ENCODE results near the gene LASP1.

The LASP1 gene

DNA sequence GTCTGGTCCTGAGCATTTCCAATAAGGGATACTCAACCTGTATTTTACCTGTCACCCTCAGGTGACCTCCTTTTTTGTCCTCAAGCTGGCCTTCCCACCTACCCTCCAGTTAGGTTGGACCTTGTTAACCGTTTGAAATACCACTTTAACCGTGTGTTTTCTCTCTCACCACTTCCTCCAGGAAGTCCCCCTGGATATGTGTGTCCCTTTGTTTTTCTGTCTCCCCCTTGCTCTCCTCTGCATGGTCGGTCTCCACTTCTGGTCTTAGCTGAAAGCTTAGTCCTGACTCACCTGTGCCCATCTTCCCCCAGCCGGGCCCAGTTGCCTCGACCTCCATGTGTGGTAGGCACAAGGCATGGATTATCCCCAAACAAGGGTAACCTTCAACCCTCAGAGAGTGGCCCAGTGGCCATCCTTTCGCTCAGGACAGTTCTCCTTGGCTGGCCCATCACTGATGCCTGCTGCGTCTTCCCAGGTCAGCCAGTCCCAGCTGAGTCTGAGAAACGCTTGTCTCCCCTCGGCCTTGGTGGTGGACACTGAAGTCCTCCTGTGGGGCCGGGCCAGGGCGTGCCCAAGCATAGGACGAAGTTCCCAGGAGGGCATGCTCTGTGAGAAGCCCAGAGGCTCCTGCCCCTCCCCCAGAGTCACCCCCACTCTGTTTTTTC lies 20.0 kb downstream of the LASP1 start:
- DNase-seq: no peak

DNA sequence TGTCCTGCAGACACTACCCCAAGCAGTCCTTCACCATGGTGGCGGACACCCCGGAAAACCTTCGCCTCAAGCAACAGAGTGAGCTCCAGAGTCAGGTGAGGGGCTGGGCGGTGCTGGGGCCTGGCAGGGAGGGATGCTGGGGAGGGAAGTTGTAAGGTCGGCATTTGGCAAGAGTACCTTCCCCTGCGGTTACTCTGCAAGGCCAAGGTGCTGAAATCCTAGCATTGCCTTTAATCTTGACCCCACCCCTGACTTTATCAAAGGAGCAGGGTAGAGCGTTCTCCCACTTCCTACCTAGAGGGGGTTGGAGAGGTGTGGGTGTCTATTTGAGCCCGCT lies 20.5 kb downstream of the LASP1 start:
- no peak for DNase-seq

DNA sequence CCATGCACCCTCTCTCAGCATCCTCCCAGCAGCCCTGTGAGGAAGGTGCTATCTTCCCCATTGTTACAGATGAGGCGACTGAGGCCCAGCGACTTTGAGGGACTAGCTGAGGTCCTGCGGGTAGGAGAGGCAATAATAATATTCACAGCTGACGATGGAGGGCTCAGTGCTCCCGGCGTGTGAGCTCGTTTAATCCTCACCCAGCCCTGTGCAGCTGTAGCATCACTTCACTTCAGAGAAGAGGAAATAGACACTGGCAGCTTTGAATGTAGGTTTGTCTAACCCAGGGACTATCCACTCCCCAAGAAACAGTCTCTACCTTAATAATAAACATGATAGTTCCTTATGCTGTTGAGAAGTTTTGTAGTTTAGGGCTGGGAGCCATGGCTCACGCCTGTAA lies 21.6 kb downstream of the LASP1 start:
- no peak for DNase-seq

DNA sequence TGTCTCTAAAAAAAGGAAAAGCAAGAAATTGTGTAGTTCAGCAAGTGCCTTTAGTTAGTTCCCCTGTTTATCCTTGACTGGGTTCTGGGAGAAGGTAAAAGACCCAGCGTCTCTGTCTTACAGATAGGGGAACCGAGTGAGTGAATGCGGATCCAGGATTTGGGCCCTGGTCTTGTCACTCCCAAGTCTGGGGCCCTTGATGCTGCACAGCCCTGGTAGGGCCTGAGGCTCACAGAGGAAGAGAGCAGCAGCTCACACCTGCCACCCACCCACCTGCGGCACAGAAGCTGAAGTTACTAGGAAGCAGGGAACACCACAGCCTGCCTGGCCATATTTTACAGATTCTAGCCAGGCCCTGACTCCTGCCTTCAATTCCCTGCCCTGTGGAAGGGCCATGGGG lies 22.2 kb downstream of the LASP1 start:
- no peak for DNase-seq

DNA sequence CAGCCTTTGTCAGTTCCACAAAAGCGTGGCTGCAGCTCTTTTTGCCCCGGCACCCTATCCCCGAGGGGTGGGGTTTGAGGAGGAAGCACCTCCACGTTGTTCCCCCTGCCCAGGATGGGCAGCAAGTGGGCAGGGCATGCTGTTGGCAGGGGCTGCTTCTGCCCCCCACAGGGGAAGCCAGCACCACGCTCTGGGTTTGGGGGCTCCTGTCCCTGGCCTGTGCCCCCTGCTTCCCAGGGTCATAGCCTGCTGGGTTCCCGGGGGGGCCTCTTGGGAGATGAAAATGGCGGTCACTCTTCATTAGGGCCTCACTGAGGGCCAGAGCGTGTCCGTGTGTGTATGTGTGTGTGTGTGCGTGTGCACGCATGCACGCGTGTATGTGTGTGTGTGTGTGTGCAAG lies 22.8 kb downstream of the LASP1 start:
- no peak for DNase-seq

DNA sequence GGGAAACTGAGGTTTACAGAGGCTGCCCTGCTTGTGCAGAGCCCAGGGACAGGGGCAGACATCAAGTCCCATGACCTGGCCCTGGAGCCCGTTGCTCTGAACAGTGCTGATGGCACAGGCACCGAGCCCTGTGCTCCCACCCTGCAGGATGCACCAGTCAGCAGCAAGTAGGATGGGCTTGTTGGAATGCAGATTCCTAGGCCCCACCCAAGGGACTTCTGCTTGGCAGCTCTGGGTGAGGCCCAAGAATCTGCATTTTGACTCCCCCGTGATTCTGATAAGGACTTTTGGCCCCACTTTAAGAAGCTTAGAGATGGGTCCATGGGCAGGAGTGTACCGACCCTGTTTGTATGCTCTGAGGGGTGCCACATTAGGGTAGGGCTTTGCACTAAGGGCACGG lies 23.3 kb downstream of the LASP1 start:
- DNase-seq: no peak

DNA sequence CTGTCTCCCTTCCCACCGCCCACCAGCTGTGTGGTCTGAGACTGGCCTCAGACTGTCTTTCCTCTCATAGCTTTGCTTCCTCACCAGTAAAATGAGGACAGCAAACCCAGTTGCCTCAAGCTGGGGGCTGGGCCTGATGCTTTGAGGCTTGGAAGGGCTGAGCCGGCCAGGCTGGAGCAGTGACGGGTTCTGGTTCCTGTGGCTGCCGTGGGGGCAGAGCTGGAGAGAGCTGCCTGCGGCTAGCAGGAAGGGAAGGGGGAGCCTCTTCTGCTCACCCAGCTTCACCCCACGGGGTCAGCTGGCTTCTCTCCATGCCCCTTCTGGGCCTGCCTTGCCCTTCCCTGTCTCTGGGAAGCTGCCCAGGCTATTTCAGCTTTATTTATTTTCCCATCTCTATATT lies 23.7 kb downstream of the LASP1 start:
- DNase-seq: no peak

DNA sequence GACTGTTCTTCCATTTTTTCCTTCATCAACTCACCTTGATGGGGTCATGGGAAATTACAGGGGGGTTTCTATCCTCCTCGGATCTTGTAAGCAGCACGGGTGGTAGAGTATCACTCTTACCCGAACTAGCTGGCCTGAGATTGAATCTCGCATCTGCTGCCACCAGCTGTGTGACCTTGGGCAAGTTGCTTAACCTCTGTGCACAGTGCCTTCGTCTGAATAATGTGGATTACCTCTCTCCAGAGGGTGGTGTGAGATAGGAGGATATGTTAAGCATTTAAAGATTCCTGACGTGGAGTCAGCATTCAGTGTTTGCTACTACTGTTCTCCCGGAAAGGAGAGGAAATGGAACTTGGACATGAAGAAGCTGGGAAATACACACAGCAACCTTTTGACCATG lies 24.4 kb downstream of the LASP1 start:
- DNase-seq: no peak

DNA sequence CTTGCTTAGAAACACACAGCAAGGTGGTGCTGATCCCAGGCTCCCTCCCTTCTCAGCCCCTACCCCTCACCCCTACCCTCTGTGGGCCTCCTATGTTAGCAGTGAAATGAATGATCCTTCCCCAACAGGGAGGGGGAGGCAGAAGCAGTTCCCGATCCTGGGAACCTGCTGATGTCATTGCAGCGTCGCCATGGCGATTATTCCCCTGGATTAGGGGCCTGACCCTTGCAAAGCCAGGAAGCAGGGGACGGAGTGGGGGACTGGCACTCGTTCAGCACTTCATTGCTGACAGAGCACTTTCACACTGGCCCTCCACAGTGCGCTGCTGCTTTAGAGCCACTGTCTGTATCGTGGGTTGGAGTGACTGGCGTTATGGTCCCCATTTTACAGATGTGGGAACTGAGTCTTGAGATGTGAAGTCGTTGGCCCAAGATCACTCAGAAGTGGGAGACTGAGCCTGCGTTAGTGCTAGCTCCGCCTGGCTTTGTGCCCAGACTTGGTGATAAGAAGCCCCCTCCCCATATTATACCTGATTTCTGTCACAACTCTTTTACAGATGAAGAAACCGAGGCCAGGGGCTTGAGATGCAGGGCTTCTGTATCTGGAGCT lies 26.6 kb downstream of the LASP1 start:
- no peak for DNase-seq

DNA sequence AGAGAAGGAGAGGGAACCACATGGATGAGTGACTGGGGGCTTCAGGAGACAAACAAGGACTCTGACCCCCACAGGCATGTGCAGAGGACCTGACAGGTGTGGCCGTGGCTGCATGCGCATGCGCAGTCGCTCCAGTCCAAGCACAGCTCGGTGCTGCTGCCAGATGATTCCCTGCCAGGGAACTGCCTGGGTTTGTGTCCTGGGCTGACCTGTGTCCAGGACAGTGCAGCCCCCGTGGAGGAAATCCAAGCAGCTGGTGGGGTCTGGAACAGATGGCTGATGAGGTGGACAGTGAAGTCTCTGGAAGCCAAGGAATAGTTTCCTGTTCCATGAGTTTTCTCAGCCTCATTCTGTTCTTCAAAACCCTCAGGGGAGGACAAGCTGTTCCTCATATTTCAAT lies 27.3 kb downstream of the LASP1 start:
- peak; percentile 45 for DNase-seq

DNA sequence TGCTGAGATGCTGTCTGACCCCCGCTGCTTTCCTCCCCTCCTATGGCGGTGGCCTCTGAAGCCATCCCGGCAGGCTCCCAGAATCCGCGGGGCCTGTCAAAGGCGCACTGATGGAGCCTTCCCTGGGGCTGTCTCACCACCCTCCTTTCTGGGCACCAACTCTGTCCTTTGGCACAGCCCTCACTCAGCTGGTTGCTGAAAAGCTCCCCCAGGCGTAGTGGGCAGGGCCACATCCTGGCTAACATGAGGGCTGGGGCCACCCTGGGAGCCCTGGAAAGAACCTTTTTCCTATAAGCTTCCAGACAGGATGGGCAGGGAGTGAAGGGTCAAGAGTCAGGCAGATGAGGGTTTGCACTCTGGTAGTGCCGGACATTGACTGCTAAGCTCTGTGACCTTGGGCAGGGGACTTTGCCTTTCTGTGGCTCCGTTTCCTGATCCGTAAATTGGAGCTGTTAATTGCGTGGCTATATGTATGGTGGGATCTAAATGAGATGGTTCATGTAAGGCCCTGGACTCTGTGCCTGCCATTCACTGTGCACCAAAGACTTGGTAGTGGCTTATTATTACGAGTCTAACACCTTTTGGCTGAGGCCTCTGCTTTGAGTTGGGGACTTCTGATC lies 27.9 kb downstream of the LASP1 start:
- no peak for DNase-seq

DNA sequence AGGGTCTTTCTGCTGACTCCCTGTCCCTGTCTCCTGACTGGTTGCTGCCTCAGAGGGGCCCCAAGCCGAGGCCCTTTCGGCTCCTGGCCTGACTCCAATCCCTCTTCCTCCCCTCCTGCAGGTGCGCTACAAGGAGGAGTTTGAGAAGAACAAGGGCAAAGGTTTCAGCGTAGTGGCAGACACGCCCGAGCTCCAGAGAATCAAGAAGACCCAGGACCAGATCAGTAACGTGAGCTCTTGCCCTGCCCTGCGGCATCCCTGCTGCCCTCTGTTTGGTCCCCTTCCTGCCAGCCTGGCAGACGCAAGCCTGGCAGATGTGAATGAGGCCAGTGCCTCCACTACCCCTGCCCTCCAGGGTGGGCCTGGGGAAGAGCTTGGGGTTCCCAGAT lies 28.4 kb downstream of the LASP1 start:
- DNase-seq: no peak

DNA sequence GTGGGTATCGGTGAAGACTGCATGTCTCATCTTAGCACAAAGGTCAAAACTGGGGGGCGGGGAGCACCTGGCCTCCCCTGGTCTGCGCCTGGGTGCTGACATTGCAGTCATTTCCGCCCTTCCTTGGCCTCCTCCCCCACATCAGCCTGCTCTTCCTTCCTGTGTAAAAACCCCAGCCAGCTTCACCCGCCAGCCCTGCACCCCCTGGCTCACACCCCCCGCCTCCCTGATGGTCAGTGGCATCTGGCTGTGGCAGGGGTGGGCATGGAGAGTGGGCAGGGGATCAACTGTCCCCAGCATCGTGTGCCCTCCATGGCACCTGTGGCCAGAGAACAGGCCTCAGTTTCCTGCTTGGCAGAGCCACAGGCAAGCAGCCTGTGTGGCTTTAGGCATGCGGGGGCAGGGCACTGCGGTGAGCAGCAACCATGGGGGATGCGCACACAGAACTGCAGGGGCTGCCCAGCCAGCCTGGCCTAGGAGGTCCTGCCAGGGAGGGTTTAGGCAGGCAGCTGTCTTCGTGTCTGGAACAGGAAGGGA lies 29.0 kb downstream of the LASP1 start:
- no peak for DNase-seq

DNA sequence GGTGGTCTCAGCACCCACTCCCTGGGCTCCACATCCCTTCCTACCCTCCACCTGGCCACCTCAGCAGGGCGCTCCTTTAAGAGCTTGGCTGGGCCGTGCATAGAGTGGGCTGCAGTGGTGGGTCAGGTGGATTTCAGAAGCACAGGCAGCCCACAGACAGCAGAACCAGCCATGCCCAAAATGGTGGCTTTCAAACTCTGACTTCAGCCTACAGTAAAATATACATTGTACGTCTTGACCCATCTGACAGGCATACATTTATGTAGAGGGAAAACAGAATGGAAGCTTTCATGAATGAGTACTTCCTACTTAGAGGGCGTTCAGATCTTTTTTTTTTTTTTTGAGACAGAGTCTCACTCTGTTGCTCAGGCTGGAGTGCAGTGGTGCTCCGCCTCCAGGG lies 29.6 kb downstream of the LASP1 start:
- DNase-seq: no peak

DNA sequence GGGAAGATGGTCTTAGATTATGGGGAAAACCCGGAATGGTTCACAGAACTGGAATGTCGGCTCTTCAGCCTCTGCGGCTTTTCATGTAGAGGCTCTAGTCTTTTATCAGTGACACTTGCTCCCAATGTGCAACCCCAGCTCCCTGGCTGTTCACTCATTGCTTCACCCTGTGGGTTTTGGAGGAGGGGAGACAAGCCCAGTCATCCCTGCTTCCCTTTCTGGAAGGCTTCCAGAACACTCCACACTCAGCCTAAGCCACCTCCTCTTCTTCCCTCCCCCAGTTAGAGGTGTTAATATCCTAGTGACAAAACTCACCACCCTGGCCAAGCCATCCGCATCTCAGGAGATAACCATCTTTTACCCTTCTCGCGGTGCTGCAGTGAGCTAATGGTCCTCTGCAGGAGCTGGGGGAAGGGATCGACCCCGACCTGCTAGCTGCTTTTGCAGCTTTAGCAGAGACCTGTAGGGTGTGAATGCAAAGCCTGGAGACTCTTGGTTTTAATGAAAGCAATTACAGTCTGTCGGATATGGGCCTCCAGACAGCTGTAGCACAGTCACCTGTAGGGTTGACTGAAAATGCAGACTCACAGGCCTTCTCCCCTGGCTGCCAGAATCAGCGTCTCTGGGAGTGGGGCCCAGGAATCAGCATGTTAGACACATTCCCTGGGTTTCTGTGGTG lies 31.3 kb downstream of the LASP1 start:
- DNase-seq: peak; percentile 98

DNA sequence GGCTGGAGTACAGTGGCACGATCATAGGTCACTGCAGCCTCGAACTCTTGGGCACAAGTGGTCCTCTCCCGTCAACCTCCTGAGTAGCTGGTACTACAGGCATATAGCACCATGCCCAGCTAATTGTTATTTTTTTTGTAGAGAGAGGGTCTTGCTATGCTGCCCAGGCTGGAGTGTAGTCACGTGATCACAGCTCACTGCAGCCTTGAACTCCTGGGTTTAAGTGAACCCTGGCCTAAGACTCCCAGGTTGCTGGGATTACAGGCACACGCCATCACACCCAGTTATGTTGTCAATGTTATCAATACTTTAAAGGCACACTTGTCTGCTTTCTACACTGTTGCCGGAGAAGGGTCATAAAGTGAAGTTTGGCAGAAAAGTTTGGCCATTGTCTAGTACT lies 33.5 kb downstream of the LASP1 start:
- DNase-seq: no peak

DNA sequence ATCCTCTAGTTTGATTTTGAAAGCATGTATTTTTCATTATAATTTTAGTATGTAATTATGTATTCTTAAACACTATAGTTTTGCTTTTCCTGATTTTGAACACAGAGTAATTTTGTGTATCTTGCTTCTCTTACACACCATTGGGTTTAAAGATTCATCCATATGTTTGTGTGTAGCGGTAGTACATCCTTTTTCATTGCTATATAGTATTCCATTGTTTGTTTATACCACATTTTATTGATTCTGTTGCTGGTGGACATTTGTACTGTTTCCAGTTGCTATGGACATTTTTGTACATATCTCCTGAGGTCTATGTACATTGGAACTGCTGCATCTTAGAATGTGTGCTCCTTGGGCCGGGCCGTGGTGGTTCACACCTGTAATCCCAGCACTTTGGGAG lies 35.0 kb downstream of the LASP1 start:
- no peak for DNase-seq

DNA sequence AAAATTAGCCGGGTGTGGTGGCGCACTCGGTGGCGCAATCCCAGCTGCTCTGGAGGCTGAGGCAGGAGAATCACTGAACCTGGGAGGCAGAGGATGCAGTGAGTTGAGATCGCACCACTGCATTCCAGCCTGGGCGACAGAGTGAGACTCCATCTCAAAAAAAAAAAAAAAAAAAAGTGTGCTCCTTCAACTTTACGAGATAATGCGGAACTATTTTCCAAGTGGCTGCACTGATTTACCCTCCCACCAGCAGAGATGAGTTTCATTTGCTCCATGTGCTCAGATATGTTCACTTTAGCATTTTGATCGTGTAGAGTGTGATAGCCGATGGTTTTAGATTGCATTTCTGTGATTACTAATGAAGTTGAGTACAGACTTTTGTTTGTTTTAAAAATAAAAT lies 35.5 kb downstream of the LASP1 start:
- no peak for DNase-seq

DNA sequence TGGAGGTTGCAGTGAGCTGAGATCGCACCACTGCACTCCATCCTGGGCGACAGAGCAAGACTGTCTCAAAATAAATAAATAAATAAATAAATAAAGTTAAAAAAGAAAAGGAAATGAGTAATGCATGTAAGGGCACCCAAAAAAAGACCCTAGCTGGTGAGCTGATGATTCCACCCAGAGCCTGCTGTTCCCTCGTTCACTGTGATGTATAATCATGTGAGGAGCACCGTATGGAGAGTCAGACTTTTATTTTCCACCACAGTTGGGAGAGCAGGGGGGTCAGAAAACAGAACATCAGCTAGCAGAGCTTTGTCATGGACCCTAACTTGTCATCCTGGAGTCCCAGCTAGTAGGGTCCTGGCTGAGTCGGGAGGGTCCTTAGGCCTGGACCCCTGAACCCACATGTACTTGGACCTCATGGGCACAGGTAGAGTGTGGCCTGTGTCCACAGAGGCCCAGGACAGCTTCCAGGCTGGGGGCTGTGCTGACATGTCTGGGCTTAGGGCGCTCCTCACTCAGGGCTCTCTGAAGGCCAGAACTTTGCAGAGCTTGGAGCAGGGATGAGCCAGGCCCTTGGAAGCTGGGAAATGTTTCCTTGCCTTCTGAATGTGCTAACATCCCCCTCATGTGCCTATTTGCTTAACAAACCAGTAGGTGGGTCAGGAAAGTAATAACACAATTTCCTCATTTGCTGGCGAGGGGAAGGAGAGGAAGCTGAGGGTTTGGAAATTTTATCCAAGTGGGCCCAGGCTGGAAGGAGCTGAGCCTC lies 36.8 kb downstream of the LASP1 start:
- no peak for DNase-seq

DNA sequence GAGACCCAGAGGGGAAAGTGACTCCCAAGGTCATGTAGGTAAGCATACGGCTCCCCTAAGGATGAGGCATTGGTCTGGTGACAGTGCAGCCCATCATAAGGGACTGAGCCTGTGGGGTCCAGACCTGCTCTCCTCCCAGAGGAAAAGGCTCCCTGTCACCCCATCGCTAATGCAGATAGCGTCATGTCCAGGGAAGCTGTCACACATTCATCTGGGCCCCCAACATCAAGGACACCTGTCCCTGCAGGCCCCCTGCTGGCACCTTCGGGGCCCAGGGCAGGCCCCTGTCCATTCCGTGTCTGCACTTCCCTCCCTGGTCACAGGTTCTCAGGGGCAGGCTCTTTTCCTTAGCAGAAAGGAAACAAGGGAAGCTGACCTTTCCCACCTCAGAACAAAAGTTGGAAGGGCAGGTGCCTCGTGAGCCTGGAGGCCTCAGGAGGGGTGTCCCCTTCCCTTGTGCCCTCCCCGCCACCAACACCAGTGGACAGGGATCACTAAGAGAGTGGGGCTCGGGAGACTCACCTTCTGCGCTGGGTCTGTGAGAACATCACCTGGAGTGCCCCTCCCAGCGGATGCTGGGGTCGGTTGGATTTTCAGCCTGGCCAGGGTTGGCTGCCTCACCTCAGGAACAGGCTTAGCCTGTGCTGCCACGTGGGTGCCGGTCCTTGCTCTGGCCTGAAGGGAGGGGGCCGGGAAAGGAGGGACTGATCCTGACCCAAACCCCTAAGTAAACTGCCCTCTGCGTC lies 38.2 kb downstream of the LASP1 start:
- DNase-seq: no peak

DNA sequence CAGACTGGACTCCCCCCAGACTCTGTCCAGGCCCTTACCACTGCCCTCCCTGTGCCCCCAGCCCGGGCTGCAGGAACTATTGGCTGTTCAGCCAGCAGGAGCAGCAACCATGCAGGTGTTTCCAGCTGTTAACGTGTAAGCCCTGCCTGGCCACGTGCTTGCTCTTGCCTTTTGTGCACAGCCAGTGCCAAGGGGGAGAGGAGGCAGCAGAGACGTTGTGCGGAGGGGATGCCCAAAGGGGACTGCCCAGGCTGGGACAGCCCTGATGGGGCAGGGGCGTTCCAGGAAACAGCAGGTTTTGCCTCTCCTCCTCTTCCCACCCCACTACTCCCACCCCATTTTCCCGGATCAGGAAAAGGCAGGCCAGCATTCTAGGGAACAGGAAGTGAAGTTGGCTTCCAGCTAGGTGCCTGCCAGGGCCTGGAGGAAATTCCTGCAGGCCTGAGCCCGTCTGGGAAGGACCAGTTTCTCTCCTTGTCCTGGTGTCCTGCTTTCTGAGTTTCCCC lies 38.9 kb downstream of the LASP1 start:
- DNase-seq: no peak

DNA sequence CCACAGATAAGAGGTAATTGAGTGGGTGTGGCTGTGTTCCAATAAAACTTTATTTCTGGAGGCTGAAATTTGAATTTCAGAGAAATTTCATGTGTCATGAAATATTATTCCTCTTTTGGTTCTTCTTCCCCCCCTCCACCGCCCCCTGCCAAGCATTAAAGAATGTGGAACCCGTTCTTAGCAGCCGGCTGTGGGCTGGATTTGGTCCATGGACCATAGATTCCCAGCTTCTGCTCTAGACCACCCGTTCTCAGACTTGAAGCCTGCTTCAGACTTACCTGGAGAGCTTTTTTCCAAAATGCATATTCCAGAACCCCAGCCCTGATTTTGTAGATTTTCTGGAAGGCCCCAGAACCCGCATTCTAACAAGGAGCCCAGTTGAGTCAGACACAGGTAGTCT lies 40.5 kb downstream of the LASP1 start:
- no peak for DNase-seq
